K562 (cell line): Measurements from ENCODE around the gene RNF207. TPM values are rescaled to one million over a fixed set of nuclear protein-coding genes. Genes with fewer than 3 reads are reported as not detected.

Experiments
- ATAC-seq: fragments of 200-7000 bp; cut with Tn5 transposase; 3 replicates; pipeline ENCODE4 v1.9.1; 2020; ENCODE audit warnings: moderate library complexity
- BruUV-seq: library from RNA; stranded (reverse); fragments of 400-500 nt; replicated peaks from 2 replicates; lab custom pipeline; 2021; lab: Mats Ljungman, UMichigan
- CTCF ChIA-PET: fragments of 300-600 bp; formaldehyde crosslinking; extraction: SDS; loops from one replicate; lab custom pipeline; 2021; ENCODE audit warnings: low intra/inter-chr PET ratio; lab: Yijun Ruan, JAX
- POLR2A ChIA-PET: fragments of 300-600, 350-650 bp; sonication (Branson Sonifier 250); formaldehyde crosslinking; extraction: SDS; loops from one replicate; lab custom pipeline; 2021; ENCODE audit warnings: antibody characterized with exemption, inconsistent platforms; lab: Yijun Ruan, JAX
- DNase-seq, 4 experiments: peaks; one replicate each; pipeline versions ENCODE4 v3.0.0 to v3.0.0-alpha.2; 2011 to 2018; ENCODE audit warnings: low spot score in 3 of 4, mixed read lengths in 3 of 4; ENCODE audit errors: extremely low read depth in 1 of 4
- FAIRE-seq: peaks from 2 replicates; lab custom pipeline; 2011; peaks lifted over from hg19 to GRCh38; lab: Jason Lieb, UNC
- H2AFZ ChIP-seq: 2 replicates; pipeline ENCODE4 v1.6.0; 2011; ENCODE audit warnings: low read depth, low read length, control low read depth, inconsistent platforms
- H3K27ac ChIP-seq: fragments of 200-600 bp; 3 replicates; pipeline ENCODE4 v1.8.0; 2011; ENCODE audit warnings: low read depth, mild to moderate bottlenecking, control low read depth, inconsistent platforms, low read length, moderate library complexity, mixed read lengths; ENCODE audit errors: extremely low read depth
- H3K27me3 ChIP-seq, 2 experiments: fragments of 300-600 bp in 1 of 2; 2 replicates in 1 of 2; 3 replicates in 1 of 2; pipeline versions ENCODE4 v1.6.0 to v1.8.0; 2011; ENCODE audit warnings: inconsistent platforms in 2 of 2, low read length in 2 of 2, mild to moderate bottlenecking in 1 of 2, mixed read lengths in 1 of 2, moderate library complexity in 1 of 2; ENCODE audit not compliant: control insufficient read depth in 2 of 2, insufficient read depth in 2 of 2
- H3K36me3 ChIP-seq: fragments of 300-600 bp; 3 replicates; pipeline ENCODE4 v1.8.0; 2011; ENCODE audit warnings: mild to moderate bottlenecking, low read length, inconsistent platforms; ENCODE audit not compliant: control insufficient read depth, insufficient read depth
- H3K4me1 ChIP-seq, 2 experiments: fragments of 200-600 bp in 1 of 2; replicated peaks in 1 of 2; 2 replicates in 1 of 2; 3 replicates in 1 of 2; pipeline versions ENCODE4 v1.5.1 to v1.8.0; 2011; ENCODE audit warnings: inconsistent platforms in 2 of 2, low read length in 2 of 2, mild to moderate bottlenecking in 1 of 2, mixed read lengths in 1 of 2, moderate library complexity in 1 of 2; ENCODE audit not compliant: control insufficient read depth in 2 of 2, insufficient read depth in 2 of 2
- H3K4me2 ChIP-seq: 2 replicates; pipeline ENCODE4 v1.6.1; 2011; ENCODE audit warnings: low read length, control low read depth, inconsistent platforms, mixed read lengths; ENCODE audit not compliant: insufficient read depth
- H3K4me3 ChIP-seq: fragments of 200-600 bp; sonication (generic), shearing (Covaris generic); 2 replicates; pipeline ENCODE4 v1.5.1; 2016; ENCODE audit warnings: control low read depth, inconsistent platforms
- H3K79me2 ChIP-seq: fragments of 200-600 bp; 3 replicates; pipeline ENCODE4 v1.8.0; 2011; ENCODE audit warnings: low read length, inconsistent platforms; ENCODE audit not compliant: control insufficient read depth, insufficient read depth
- H3K9ac ChIP-seq, 2 experiments: 2 replicates each; pipeline versions ENCODE4 v1.6.0 to v1.6.1; 2011; ENCODE audit warnings: low read depth in 2 of 2, low read length in 2 of 2, control low read depth in 1 of 2, inconsistent platforms in 1 of 2, mild to moderate bottlenecking in 1 of 2, mixed read lengths in 1 of 2; ENCODE audit not compliant: insufficient read depth in 1 of 2
- H3K9me1 ChIP-seq: one replicate; pipeline ENCODE4 v1.6.0; 2011; ENCODE audit warnings: inconsistent platforms, mild to moderate bottlenecking, low read length, moderate library complexity; ENCODE audit not compliant: control insufficient read depth, insufficient read depth
- H3K9me3 ChIP-seq: replicated peaks from 2 replicates; pipeline ENCODE4 v1.5.1; 2011; ENCODE audit warnings: low read depth, low read length, inconsistent platforms; ENCODE audit not compliant: control insufficient read depth, insufficient read depth
- H4K20me1 ChIP-seq: replicated peaks from 2 replicates; pipeline ENCODE4 v1.6.1; 2011; ENCODE audit warnings: low read length, inconsistent platforms, mixed read lengths; ENCODE audit not compliant: control insufficient read depth, insufficient read depth
- ARID1B ChIP-seq: fragments of 450-650 bp; IDR thresholded peaks from 2 replicates; pipeline ENCODE4 v1.6.1; 2016; ENCODE audit warnings: antibody characterized with exemption, mild to moderate bottlenecking, inconsistent platforms
- FIP1L1 ChIP-seq: fragments of 200-400 bp; formaldehyde crosslinking; IDR thresholded peaks from 2 replicates; pipeline ENCODE4 v1.6.1; 2018; ENCODE audit warnings: mild to moderate bottlenecking, low read depth, low read length; ENCODE audit not compliant: poor library complexity, severe bottlenecking
- LEF1 ChIP-seq: fragments of 450-650 bp; IDR thresholded peaks from 2 replicates; pipeline ENCODE4 v1.6.1; 2016; ENCODE audit warnings: mild to moderate bottlenecking
- MTF1 ChIP-seq: fragments of 250-450 bp; sonication (Bioruptor Pico); IDR thresholded peaks from 2 replicates; pipeline ENCODE4 v1.9.0; 2021; ENCODE audit warnings: moderate library complexity, mild to moderate bottlenecking, inconsistent platforms, borderline replicate concordance
- RFX1 ChIP-seq: fragments of 450-650 bp; IDR thresholded peaks from 2 replicates; pipeline ENCODE4 v1.6.1; 2016; ENCODE audit warnings: mild to moderate bottlenecking, moderate library complexity
- ZNF224 ChIP-seq: sonication (generic); formaldehyde crosslinking; IDR thresholded peaks from 2 replicates; pipeline ENCODE4 v1.8.0; 2022; ENCODE audit warnings: mild to moderate bottlenecking, missing genetic modification reagents
- WGBS: fragments of 100-300 bp; shearing (Covaris generic); methylation state at CpG from one replicate; pipeline ENCODE4 v1.1.6; 2016; ENCODE audit warnings: low coverage, mixed read lengths; ENCODE audit not compliant: insufficient coverage; ENCODE audit errors: missing lambda C conversion rate; 5-methylcytosine and 5-hydroxymethylcytosine counted together
- in situ Hi-C: fragments of 300-500 bp; cut with MboI; formaldehyde crosslinking; loops from 4 replicates; pipeline ENCODE4 v1.15.0; 2018; ENCODE audit warnings: inconsistent platforms, mixed read lengths
- intact Hi-C: fragments of 100-400 bp; cut with micrococcal nuclease; formaldehyde crosslinking; loops from 2 replicates; pipeline ENCODE4 v1.14.2; 2022
- polyA plus RNA-seq, 8 experiments: library from polyadenylated mRNA; depleted of rRNA in 4 of 8; stranded (reverse) in 5 of 8; unstranded in 3 of 8; fragments of >200 nt; fragmentation: Nextera tagmentation in 2 of 8; fragmentation: Illumina TruSeq in 1 of 8; extraction: Ambion mirVana in 2 of 8; extraction: Trizol in 1 of 8; gene quantifications; 2 replicates each; pipeline versions ENCODE4 v1.2.1 to v1.2.3, GENCODE V29; 2011 to 2014; ENCODE audit warnings: inconsistent platforms in 1 of 8, missing spikeins in 1 of 8
- total RNA-seq, 7 experiments: library from RNA; depleted of rRNA in 6 of 7; stranded (reverse); fragments of >200 nt in 6 of 7; fragmentation: Illumina TruSeq in 2 of 7; extraction: Trizol in 2 of 7; gene quantifications; 2 replicates each; pipeline versions ENCODE4 v1.2.1 to v1.2.3, GENCODE V29; 2011 to 2021; ENCODE audit warnings: low replicate concordance in 1 of 7

The RNF207 gene
- total and polyA plus RNA-seq, 9 of the 15 experiments (the other 6 are each of a cell fraction or from before 2014, with no cell fraction given): 2.7 to 30.6 (median 12.9) TPM

GRCh38 chr1:6267686-6268322 is 61.9 kb downstream of the RNF207 start:
- peak; percentile 37 for ATAC-seq
- intact Hi-C loops (loop anchor here (1.0 kb wide), 1 partner anchor 75 kb away; no protein-coding TSS in a partner anchor), in situ Hi-C loops (loop anchor here (25.0 kb wide), 1 partner anchor 944 kb away; no protein-coding TSS in a partner anchor)
- no TSS peak for BruUV-seq
- CTCF ChIA-PET: interaction anchor here (0.6 to 1.8 kb wide), 4 partner anchors 12 to 75 kb away, joined by 3 to 20 read pairs (median 4); no protein-coding TSS in a partner anchor
- no peaks in the 10 kb centered on the region for H3K27me3 ChIP-seq
- H3K4me3 ChIP-seq: no peak overlapping the region
- POLR2A ChIA-PET: interaction anchor here (0.7 to 1.6 kb wide), 2 partner anchors 13 to 16 kb away, joined by 3 to 4 read pairs; no protein-coding TSS in a partner anchor
- no peak overlapping the region for H3K9ac ChIP-seq
- peaks cover 0 to 70% of the 10 kb centered on the region in 2 experiments; a peak in 3 of 5 replicates for H3K4me1 ChIP-seq
- no peaks in the 10 kb centered on the region for H3K79me2 ChIP-seq
- H3K27ac ChIP-seq: no peak overlapping the region
- 39% methylated on average over 12 of the region's 12 CpGs for WGBS
- DNase-seq: no peak
- H3K9me1 ChIP-seq: no peaks in the 10 kb centered on the region
- H2AFZ ChIP-seq: no peak overlapping the region
- TF ChIP-seq FIP1L1 (no peak), ZNF224 (CRISPR knock-in tag) (no peak), ARID1B (no peak), MTF1 (CRISPR knock-in tag) (no peak), RFX1 (no peak), LEF1 (no peak)
- peaks cover 25% of the 10 kb centered on the region for H4K20me1 ChIP-seq
- peak; percentile 70 for FAIRE-seq
- no peaks in the 10 kb centered on the region for H3K9me3 ChIP-seq
- no peak overlapping the region for H3K4me2 ChIP-seq
- no peaks in the 10 kb centered on the region; the same call in 1 of the 3 replicates for H3K36me3 ChIP-seq
